ENCODE data around the gene LIPT2. TPM values are rescaled to one million over a fixed set of nuclear protein-coding genes. Genes with fewer than 3 reads are reported as not detected.

Gene LIPT2
- total RNA-seq, 1 experiment from 2014 or later, result 8.2 TPM

DNA sequence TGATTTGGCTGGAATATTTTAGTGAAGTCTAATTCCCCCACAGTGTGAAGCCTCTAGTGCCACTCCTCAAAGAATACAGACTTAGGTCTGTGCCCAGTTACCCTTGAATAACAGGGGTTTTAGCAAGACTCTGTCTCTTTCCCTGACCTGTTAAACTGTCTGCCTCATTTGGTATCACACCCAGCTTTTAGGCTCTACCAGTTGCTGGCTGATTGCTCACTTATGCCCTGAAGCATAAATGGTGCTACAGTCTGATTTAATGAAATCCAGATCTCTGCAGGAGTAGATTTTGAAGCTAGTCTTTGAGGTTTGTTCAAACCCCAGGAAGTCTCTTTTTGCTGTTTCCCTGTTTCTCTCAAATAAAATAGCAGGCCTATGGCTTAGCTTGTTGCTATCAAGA, 45.2 kb upstream of the LIPT2 start:
- no peak overlapping the region for H3T11ph ChIP-seq (ENCODE audit: low read length)
- no peak overlapping the region for H3K23ac ChIP-seq (ENCODE audit: insufficient read length, low read depth, low read length)
- H4K91ac ChIP-seq (ENCODE audit: insufficient read length, low read depth, low read length), result no peak overlapping the region
- no peak overlapping the region for H3K4ac ChIP-seq (ENCODE audit: low read depth, low read length)
- no peaks in the 10 kb centered on the region for H4K20me1 ChIP-seq (ENCODE audit: control insufficient read depth, insufficient read depth, insufficient read length)
- no peak overlapping the region for H3K9ac ChIP-seq (ENCODE audit: extremely low read depth, insufficient read length, low read length)
- H3K36me3 Mint-ChIP-seq (ENCODE audit: insufficient read depth in 1 of 3, low read depth in 3 of 3), result peaks cover 0 to 10% (median 0%) of the 10 kb centered on the region in 3 experiments; a peak in 6 of 7 replicates
- no peak for TF ChIP-seq CTCF (conservative IDR thresholded peaks at IDR 0.05)
- H3K79me2 ChIP-seq (ENCODE audit: insufficient read depth, low read length), result no peaks in the 10 kb centered on the region
- H3K27me3 Mint-ChIP-seq (ENCODE audit: low read depth), result peaks cover 1% of the 10 kb centered on the region; the same call in 1 of the 2 replicates
- no peak for DNase-seq
- H2BK15ac ChIP-seq (ENCODE audit: low read depth, low read length), result no peak overlapping the region
- H3K9me3 Mint-ChIP-seq, result peaks cover 28 to 30% of the 10 kb centered on the region in 2 experiments
- no peak overlapping the region for H3K27ac ChIP-seq (ENCODE audit: insufficient read length, low read depth, low read length)
- no peak overlapping the region for H3K14ac ChIP-seq (ENCODE audit: insufficient read depth, low read length)
- no peak overlapping the region for H2BK120ac ChIP-seq (ENCODE audit: low read depth, low read length, poor library complexity, severe bottlenecking)
- no peak overlapping the region for H3K56ac ChIP-seq (ENCODE audit: insufficient read length, low read depth, low read length)
- no peaks in the 10 kb centered on the region for H3K4me1 ChIP-seq (ENCODE audit: insufficient read depth, low read length)
- peaks cover 4 to 14% of the 10 kb centered on the region in 2 experiments; a peak in 3 of 4 replicates for H3K4me1 Mint-ChIP-seq
- H3K79me1 ChIP-seq (ENCODE audit: insufficient read depth, low read depth, low read length, poor library complexity, severe bottlenecking), result no peaks in the 10 kb centered on the region
- no peak overlapping the region for H2BK20ac ChIP-seq (ENCODE audit: low read depth, low read length, poor library complexity, severe bottlenecking)
- H3K23me2 ChIP-seq (ENCODE audit: insufficient read length, low read depth, low read length, poor library complexity, severe bottlenecking), result no peaks in the 10 kb centered on the region
- H4K5ac ChIP-seq (ENCODE audit: insufficient read length, low read depth, low read length), result no peak overlapping the region
- no peak overlapping the region for H2BK5ac ChIP-seq (ENCODE audit: insufficient read length, low read length)
- H2AK5ac ChIP-seq (ENCODE audit: insufficient read length, low read length), result no peak overlapping the region
- no peak overlapping the region for H4K8ac ChIP-seq (replicated peaks; ENCODE audit: insufficient read length, low read depth, low read length)
- H2BK12ac ChIP-seq (ENCODE audit: insufficient read length, low read depth, low read length), result no peak overlapping the region
- no peaks in the 10 kb centered on the region for H3K27me3 ChIP-seq (ENCODE audit: insufficient read depth, low read length)
- no peak overlapping the region for H3K4me2 ChIP-seq (ENCODE audit: insufficient read depth, insufficient read length, low read length)
- no peak overlapping the region for H2AFZ ChIP-seq (ENCODE audit: low read length)
- H3K9me3 ChIP-seq (ENCODE audit: control insufficient read depth, low read depth, low read length), result peaks cover 18% of the 10 kb centered on the region
- H3K27ac Mint-ChIP-seq, result no peak overlapping the region
- no peak overlapping the region for H3K18ac ChIP-seq (ENCODE audit: insufficient read length, low read depth, low read length)
- H3K4me3 Mint-ChIP-seq, result no peak overlapping the region

All from H9 (cell line).